HG03039 (cell line): ENCODE data around the gene RCN2.
"Not testable (repeated sequence)": the region's sequence is repeated elsewhere in the genome, so short reads cannot be mapped to it uniquely, and the experiment has no call there.

ENCODE experiments used
- ATAC-seq: cut with Tn5 transposase; IDR thresholded peaks from one replicate; pipeline ENCODE4 v1.9.1; 2021; ENCODE audit warnings: mild to moderate bottlenecking, moderate library complexity; ENCODE audit not compliant: unreplicated experiment

RCN2 gene

GRCh38 chr15:76930831-76931396 lies 635 bp upstream of the RCN2 start:
- ATAC-seq = no peak

DNA sequence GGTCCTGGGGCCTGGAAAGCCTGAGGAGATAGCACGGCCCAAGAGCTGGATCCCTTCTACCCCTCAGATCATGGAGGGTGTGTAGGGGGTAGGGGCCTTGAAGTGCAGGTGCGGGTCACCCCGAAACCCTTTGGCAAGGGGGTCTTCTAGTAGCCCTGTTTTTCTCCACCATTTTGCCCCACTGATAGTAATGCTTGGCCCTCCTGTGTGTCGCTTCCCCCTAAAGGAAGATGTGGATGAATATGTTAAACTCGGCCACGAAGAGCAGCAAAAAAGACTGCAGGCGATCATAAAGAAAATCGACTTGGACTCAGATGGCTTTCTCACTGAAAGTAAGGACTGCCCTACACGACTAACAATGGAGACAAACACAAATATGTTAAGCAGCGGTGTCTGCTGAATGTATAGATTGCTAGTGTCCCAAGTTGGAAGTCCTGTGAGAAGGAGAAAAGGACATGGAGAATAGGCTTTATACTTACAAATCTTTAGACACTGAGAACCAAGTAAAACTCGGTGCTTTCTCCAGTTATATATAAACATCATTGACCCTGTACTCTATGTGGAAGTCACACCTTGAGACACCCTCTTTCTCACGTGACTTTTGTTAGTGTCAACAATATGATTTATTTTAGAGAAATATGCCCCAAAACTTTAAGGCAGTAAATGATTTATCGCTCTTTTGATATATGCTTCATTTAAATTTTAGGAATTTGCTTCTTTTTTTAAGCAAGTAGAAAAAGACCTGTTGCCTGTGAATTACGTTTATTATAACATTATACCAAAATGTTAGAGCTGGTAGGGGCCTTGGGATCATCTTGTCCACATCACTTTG lies 802 bp downstream of the RCN2 start:
- no peak for ATAC-seq

- ATAC-seq = no peak
These were observed 4.1 kb downstream of the RCN2 start for GRCh38 chr15:76935620-76936019.

GRCh38 chr15:76936671-76937070 lies 5.1 kb downstream of the RCN2 start:
- ATAC-seq = no peak

DNA sequence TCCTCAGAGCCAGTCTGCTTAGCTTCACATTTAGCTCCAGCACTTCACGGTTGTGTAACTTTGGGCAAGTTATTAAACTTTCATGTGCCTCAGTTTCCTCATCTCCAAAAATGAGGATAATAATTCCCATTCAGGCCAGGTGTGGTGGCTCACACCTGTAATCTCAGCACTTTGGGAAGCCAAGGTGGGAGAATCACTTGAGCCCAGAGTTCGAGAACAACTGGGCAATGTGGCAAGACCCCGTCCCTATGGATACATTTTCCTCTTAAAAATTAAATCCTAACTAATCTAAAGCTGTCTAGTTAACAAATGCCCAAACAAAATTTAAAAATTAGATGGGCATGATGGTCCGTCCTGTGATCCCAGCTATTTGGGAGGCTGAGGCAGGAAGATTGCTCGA lies 7.2 kb downstream of the RCN2 start:
- ATAC-seq = no peak

DNA sequence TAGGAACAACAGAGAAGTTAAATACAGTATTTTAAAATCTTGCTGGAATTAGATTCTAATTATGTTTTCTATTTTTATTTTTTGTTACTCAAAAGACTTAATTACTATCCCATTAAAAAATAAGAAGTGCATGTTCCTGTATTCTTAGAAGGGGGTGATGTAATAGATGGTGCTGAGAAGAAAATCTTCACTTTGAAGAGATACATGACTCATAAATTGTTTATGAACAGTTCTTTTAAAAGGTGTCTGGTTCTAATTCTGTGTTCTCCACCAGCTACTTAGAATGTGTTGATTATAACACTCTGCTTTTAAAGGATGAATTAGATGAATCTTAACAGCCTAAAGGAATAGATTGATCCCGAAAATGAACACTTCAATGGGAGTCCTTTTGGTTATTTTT lies 8.2 kb downstream of the RCN2 start:
- no peak for ATAC-seq

GRCh38 chr15:76941636-76942035 lies 10.1 kb downstream of the RCN2 start:
- ATAC-seq = no peak

DNA sequence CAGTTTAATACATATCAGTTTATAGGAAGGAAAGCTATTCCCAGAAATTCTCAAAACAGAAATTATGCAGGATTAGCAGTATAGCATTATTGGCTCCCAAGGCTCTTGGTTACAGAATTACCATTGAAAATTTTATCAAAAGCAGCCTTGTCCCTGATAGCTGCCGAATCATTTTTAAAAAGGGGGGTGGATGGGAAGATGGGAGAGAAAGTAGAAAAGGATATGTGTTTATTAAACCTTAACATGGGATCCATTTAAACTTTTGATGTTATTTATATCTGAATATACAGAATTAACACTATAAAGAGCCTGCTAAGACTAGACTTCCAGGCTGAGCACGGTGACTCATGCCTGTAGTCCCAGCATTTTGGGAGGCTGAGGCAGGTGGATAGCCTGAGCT lies 10.8 kb downstream of the RCN2 start:
- no peak for ATAC-seq

GRCh38 chr15:76945494-76946093 lies 14.0 kb downstream of the RCN2 start:
- ATAC-seq = no peak

GRCh38 chr15:76947454-76947853 lies 15.9 kb downstream of the RCN2 start:
- no peak for ATAC-seq

- no peak for ATAC-seq
These were observed 19.7 kb downstream of the RCN2 start for GRCh38 chr15:76951220-76951619.

GRCh38 chr15:76953913-76954312 lies 22.4 kb downstream of the RCN2 start:
- ATAC-seq = no peak

DNA sequence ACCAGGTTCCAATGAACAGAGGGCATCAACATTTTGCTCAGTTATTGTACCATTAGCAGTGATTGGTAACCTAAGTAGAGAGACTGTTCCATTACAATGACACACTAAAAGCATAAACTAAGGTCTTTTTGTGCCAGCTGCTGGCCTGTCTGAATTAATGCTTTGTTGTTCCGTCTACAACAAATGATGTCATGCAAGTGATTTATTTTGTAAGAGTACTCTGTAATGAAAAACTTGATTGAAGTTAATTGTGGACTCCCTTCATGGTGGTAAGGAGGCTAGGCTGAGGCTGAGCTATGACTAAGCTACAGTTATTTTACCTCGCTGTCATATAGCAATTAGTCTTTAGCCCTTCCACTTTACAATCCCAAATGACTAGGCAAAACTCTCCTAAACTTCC lies 23.2 kb downstream of the RCN2 start:
- no peak for ATAC-seq

DNA sequence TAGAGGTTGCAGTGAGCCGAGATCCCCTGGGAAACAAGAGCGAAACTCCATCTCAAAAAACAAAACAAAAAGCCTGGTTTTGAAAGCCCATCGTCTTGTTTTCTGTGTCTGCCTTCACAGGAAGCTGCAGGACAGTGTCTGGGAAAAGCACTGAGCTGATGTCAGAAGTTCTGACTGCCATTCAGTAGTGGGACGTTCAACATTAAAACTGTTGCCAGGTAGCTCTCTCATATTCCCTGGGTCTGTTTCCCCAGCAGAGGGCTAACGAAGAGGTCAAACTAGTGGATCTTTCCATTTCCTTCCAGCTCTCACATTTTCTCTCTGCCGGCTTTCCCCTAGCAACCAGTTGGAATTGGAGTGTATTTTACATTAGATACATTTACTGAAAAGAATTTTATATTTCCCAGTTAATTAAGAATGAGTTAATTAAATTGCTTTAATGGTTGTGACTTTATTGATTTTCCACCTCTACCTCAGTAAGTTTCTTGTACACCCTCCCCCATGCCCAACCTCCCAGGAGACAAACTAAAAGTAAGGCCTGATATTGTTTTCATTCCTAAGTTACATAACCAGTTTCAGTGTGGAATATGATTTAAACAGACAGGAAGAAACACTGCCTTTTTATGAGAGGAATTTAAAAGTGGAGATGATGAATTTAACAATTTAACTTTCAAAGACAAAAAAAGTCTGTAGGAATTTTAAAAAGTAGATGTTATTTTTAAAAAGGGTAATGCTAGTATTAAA lies 29.9 kb downstream of the RCN2 start:
- ATAC-seq = no peak

DNA sequence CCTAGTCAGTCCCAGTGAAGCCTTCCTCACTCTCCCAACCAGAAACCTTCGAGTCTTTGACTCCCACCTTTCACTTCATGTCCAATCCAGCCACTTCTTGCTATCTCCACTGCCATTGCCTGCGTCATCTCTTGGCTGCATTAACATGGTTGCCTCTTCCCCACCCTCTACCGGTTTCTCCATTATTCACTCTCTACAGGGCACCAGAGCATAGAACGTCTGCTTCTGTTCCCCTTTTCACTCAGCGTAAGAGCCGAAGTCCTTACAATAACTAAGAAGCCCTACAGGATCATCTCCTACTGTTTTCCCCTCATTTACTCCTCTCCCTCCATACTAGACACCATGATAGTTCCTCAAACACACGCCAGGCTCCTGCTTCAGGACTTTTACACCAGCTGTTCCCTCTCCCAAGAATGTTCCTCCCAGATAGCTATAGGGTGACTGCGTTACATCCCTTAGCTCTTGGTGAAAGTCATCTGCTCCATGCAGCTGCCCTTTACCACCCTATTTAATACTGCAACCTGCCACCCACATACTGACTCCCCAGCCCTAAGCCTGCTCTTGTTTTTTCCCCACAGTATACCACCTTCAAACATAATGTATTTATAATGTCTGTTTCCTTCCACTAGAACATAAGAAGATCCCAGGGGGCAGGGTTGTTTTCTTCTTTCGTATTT lies 30.9 kb downstream of the RCN2 start:
- ATAC-seq = no peak

GRCh38 chr15:76963596-76963995 lies 32.0 kb downstream of the RCN2 start:
- no peak for ATAC-seq

- ATAC-seq = no peak
These were observed 32.6 kb downstream of the RCN2 start for GRCh38 chr15:76964157-76964556.

- not testable (repeated sequence) for ATAC-seq
These were observed 34.5 kb downstream of the RCN2 start for GRCh38 chr15:76966051-76966450.

- ATAC-seq = no peak
These were observed 35.5 kb downstream of the RCN2 start for GRCh38 chr15:76967067-76967466.

DNA sequence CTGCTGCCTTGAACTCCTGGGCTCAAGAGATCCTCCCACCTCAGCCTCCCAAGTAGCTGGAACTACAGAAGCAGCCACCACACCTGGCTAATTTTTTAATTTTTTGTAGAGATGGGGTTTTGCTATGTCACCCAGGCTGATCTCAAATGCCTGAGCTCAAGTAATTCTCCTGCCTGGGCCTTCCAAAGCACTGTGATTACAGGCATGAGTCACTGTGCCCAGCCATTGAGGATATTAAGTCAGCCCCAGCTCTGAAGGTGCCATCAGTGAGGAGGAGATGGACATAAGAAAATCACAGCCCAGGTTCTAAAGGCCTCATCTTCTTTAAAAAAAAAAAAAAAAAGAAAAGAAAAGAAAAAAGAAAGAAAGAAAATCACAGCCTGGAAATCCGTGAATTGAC lies 36.8 kb downstream of the RCN2 start:
- no peak for ATAC-seq
